Ureter (tissue), 1 donor: ENCODE data around the gene PRDM1. TPM values are rescaled to one million over a fixed set of nuclear protein-coding genes. Genes with fewer than 3 reads are reported as not detected.

Source experiments
- DNase-seq: peaks from one replicate; pipeline ENCODE4 v3.0.0-alpha.2; 2020; ENCODE audit warnings: low spot score
- total RNA-seq: library from RNA; stranded (reverse); gene quantifications from one replicate; pipeline ENCODE4 v1.2.4, GENCODE V29; 2023
- donor health status: DM: yes; HTN: yes; CAD: no.

Gene PRDM1
- total RNA-seq, 1 donor from 2014 or later: 18.2 TPM

GRCh38 chr6:106070636-106071035 is 15.5 kb upstream of the PRDM1 start:
- DNase-seq: no peak

- DNase-seq: no peak
These were observed 13.5 kb upstream of the PRDM1 start for GRCh38 chr6:106072501-106073090.

- DNase-seq: no peak
These were observed 12.0 kb upstream of the PRDM1 start for GRCh38 chr6:106074146-106074545.

- DNase-seq: no peak
These were observed 10.0 kb upstream of the PRDM1 start for GRCh38 chr6:106076139-106076538.

GRCh38 chr6:106077170-106077569 is 9.0 kb upstream of the PRDM1 start:
- no peak for DNase-seq

- DNase-seq: no peak
These were observed 8.3 kb upstream of the PRDM1 start for GRCh38 chr6:106077881-106078280.

- DNase-seq: no peak
These were observed 6.0 kb upstream of the PRDM1 start for GRCh38 chr6:106079961-106080762.

GRCh38 chr6:106080763-106081095 is 5.4 kb upstream of the PRDM1 start:
- no peak for DNase-seq

GRCh38 chr6:106081715-106082114 is 4.4 kb upstream of the PRDM1 start:
- no peak for DNase-seq

GRCh38 chr6:106082735-106083398 is 3.3 kb upstream of the PRDM1 start:
- DNase-seq: no peak

GRCh38 chr6:106083618-106084017 is 2.5 kb upstream of the PRDM1 start:
- no peak for DNase-seq

GRCh38 chr6:106084106-106084988 is 1.8 kb upstream of the PRDM1 start:
- no peak for DNase-seq

GRCh38 chr6:106084989-106085691 is 996 bp upstream of the PRDM1 start:
- no peak for DNase-seq

GRCh38 chr6:106085692-106085983 is 498 bp upstream of the PRDM1 start:
- DNase-seq: no peak

GRCh38 chr6:106086814-106087175 is 659 bp downstream of the PRDM1 start:
- DNase-seq: no peak

- DNase-seq: no peak
These were observed 1.6 kb downstream of the PRDM1 start for GRCh38 chr6:106087548-106088325.

GRCh38 chr6:106090001-106090400 is 3.9 kb downstream of the PRDM1 start:
- no peak for DNase-seq

GRCh38 chr6:106092279-106092678 is 6.1 kb downstream of the PRDM1 start:
- no peak for DNase-seq

GRCh38 chr6:106094261-106094963 is 8.3 kb downstream of the PRDM1 start:
- no peak for DNase-seq

GRCh38 chr6:106094964-106095335 is 8.8 kb downstream of the PRDM1 start:
- DNase-seq: no peak
